ENCODE measurements around the gene GTF2A1. TPM values are rescaled to one million over a fixed set of nuclear protein-coding genes. Genes with fewer than 3 reads are reported as not detected.
A peak's percentile ranks its signal among the peaks of the same experiment; 100 is the strongest.

Gene GTF2A1
- total RNA-seq, 1 donor from 2014 or later, result 17.1 TPM

- DNase-seq, result no peak
- intact Hi-C loops (cut with DNase I), result no loop called here
- no peak for ATAC-seq (ENCODE audit: poor library complexity)
Observed at GRCh38 chr14:81198651-81199050, 22.1 kb downstream of the GTF2A1 start.

- DNase-seq, result no peak
- ATAC-seq (ENCODE audit: poor library complexity), result no peak
- intact Hi-C loops (cut with DNase I), result no loop called here
Observed at GRCh38 chr14:81193924-81194633, 26.7 kb downstream of the GTF2A1 start.

GRCh38 chr14:81192594-81192993 lies 28.2 kb downstream of the GTF2A1 start:
- DNase-seq, result no peak
- no peak for ATAC-seq (ENCODE audit: poor library complexity)
- intact Hi-C loops (cut with DNase I), result no loop called here

- no peak for ATAC-seq (ENCODE audit: poor library complexity)
- intact Hi-C loops (cut with DNase I), result no loop called here
Observed at GRCh38 chr14:81187832-81188522, 32.8 kb downstream of the GTF2A1 start.

GRCh38 chr14:81179631-81180030 lies 41.1 kb downstream of the GTF2A1 start:
- no peak for ATAC-seq (ENCODE audit: poor library complexity)
- intact Hi-C loops (cut with DNase I), result loop anchor here (10.0 kb wide), 1 partner anchor 225 kb away; the partner anchor contains the start of gene TSHR
- DNase-seq, result no peak

More at GRCh38 chr14:81187832-81188522, 32.8 kb downstream of the GTF2A1 start:
- no peak for DNase-seq

GRCh38 chr14:81178063-81178462 lies 42.7 kb downstream of the GTF2A1 start:
- ATAC-seq (ENCODE audit: poor library complexity) (no peak), DNase-seq (no peak)
- intact Hi-C loops (cut with DNase I), result loop anchor here (10.0 kb wide), 1 partner anchor 223 kb away; the partner anchor contains the start of gene TSHR

- intact Hi-C loops (cut with DNase I), result loop anchor here (10.0 kb wide), 1 partner anchor 222 kb away; the partner anchor contains the start of gene TSHR
- no peak for DNase-seq
- ATAC-seq (ENCODE audit: poor library complexity), result no peak
Observed at GRCh38 chr14:81177225-81177624, 43.5 kb downstream of the GTF2A1 start.

- intact Hi-C loops (cut with DNase I), result loop anchor here (10.0 kb wide), 1 partner anchor 221 kb away; the partner anchor contains the start of gene TSHR
- DNase-seq (peak; percentile 54), ATAC-seq (ENCODE audit: poor library complexity) (peak; percentile 59)
Observed at GRCh38 chr14:81176241-81176640, 44.5 kb downstream of the GTF2A1 start.

- DNase-seq (no peak), ATAC-seq (ENCODE audit: poor library complexity) (no peak)
- intact Hi-C loops (cut with DNase I), result loop anchor here (10.0 kb wide), 1 partner anchor 218 kb away; the partner anchor contains the start of gene TSHR
Observed at GRCh38 chr14:81172881-81173280, 47.9 kb downstream of the GTF2A1 start.

GRCh38 chr14:81172353-81172752 lies 48.4 kb downstream of the GTF2A1 start:
- intact Hi-C loops (cut with DNase I), result loop anchor here (10.0 kb wide), 1 partner anchor 218 kb away; the partner anchor contains the start of gene TSHR
- ATAC-seq (ENCODE audit: poor library complexity) (no peak), DNase-seq (no peak)

- intact Hi-C loops (cut with DNase I), result loop anchor here (10.0 kb wide), 1 partner anchor 216 kb away; the partner anchor contains the start of gene TSHR
- no peak for DNase-seq
- no peak for ATAC-seq (ENCODE audit: poor library complexity)
Observed at GRCh38 chr14:81170829-81171195, 49.9 kb downstream of the GTF2A1 start.

GRCh38 chr14:81170104-81170828 lies 50.5 kb downstream of the GTF2A1 start:
- intact Hi-C loops (cut with DNase I), result loop anchor here (10.0 kb wide), 1 partner anchor 215 kb away; the partner anchor contains the start of gene TSHR
- DNase-seq (peak; percentile 97), ATAC-seq (ENCODE audit: poor library complexity) (peak; percentile 100)

GRCh38 chr14:81169711-81170103 lies 51.1 kb downstream of the GTF2A1 start:
- intact Hi-C loops (cut with DNase I), result loop anchor here (10.0 kb wide), 2 partner anchors 175 to 215 kb away; partner anchors contain the start of gene TSHR
- peak; percentile 85 for DNase-seq

GRCh38 chr14:81169267-81169666 lies 51.5 kb downstream of the GTF2A1 start:
- no peak for DNase-seq
- no peak for ATAC-seq (ENCODE audit: poor library complexity)
- intact Hi-C loops (cut with DNase I), result loop anchor here (10.0 kb wide), 1 partner anchor 174 kb away; no protein-coding TSS in a partner anchor

More at GRCh38 chr14:81169711-81170103, 51.1 kb downstream of the GTF2A1 start:
- ATAC-seq (ENCODE audit: poor library complexity), result peak; percentile 82

GRCh38 chr14:81166121-81166520 lies 54.6 kb downstream of the GTF2A1 start:
- intact Hi-C loops (cut with DNase I), result loop anchor here (10.0 kb wide), 1 partner anchor 171 kb away; no protein-coding TSS in a partner anchor
- DNase-seq (no peak), ATAC-seq (ENCODE audit: poor library complexity) (no peak)

- ATAC-seq (ENCODE audit: poor library complexity) (no peak), DNase-seq (no peak)
- intact Hi-C loops (cut with DNase I), result loop anchor here (10.0 kb wide), 1 partner anchor 170 kb away; no protein-coding TSS in a partner anchor
Observed at GRCh38 chr14:81165188-81165587, 55.6 kb downstream of the GTF2A1 start.

GRCh38 chr14:81164167-81164774 lies 56.5 kb downstream of the GTF2A1 start:
- DNase-seq (no peak), ATAC-seq (ENCODE audit: poor library complexity) (peak; percentile 84)
- intact Hi-C loops (cut with DNase I), result loop anchor here (10.0 kb wide), 1 partner anchor 169 kb away; no protein-coding TSS in a partner anchor

- DNase-seq, result no peak
- ATAC-seq (ENCODE audit: poor library complexity), result no peak
- intact Hi-C loops (cut with DNase I), result loop anchor here (10.0 kb wide), 1 partner anchor 168 kb away; no protein-coding TSS in a partner anchor
Observed at GRCh38 chr14:81162941-81163340, 57.8 kb downstream of the GTF2A1 start.

All from Right ventricle myocardium superior (tissue), 1 donor.